Measurements from ENCODE around the gene RNF138. TPM values are rescaled to one million over a fixed set of nuclear protein-coding genes. Genes with fewer than 3 reads are reported as not detected.
"Not testable (repeated sequence)": the region's sequence is repeated elsewhere in the genome, so short reads cannot be mapped to it uniquely, and the experiment has no call there.

RNF138 gene
- polyA plus RNA-seq, 1 donor, result 33.7 TPM

DNA sequence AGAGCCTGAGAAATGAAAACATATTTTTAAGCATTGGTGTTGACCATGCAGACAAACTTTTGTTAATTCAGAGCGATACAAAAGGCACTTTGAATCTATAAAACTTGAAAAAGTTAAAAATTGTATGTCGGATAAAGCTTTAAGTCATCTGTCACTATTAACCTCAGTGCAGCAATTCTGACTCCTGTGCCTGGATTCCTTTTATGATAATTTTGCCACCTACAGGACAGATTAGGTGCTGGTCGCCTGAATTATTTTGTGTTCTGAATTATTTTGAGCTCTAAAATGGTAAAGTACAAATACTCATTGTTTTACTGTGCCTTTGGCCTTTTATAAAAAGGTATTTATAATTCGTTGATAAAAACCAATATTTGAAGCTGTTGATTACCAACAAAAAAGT is 19.4 kb upstream of the RNF138 start:
- 60% methylated on average over 1 of the region's 4 CpGs for WGBS (ENCODE audit: insufficient coverage, low lambda C conversion rate)
- H3K9me3 ChIP-seq (ENCODE audit: control insufficient read depth, low read depth, low read length), result no peaks in the 10 kb centered on the region
- no peak overlapping the region for H3K27ac ChIP-seq (ENCODE audit: low read length)
- no peak overlapping the region for H3K4me3 ChIP-seq (ENCODE audit: low read length)
- no peaks in the 10 kb centered on the region for H3K27me3 ChIP-seq (ENCODE audit: control insufficient read depth, insufficient read depth, low read length)
- DNase-seq, result no peak
- H3K36me3 ChIP-seq (ENCODE audit: control insufficient read depth, insufficient read depth, low read length), result peaks cover 2% of the 10 kb centered on the region
- peaks cover 9% of the 10 kb centered on the region for H3K4me1 ChIP-seq (ENCODE audit: control insufficient read depth, insufficient read depth, low read length)

DNA sequence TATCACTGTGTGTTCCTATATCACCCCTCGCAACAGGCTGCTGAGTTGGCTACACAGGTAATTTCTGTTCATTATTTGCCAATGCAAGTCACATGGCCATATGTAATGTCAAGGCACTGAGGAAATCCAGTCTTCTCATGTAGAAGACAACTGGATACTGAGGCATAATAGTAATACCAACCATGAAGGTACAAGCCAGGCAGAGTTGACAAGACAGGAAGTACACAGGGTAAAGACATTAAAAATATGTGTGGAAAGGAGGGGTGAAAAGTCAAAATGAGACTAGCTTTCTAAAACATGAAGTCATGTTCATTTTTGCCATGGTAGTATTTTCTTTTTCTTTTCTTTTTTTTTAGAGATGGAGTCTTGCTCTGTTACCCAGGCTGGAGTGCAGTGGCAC is 17.5 kb upstream of the RNF138 start:
- Histone ChIP-seq H3K4me3 (ENCODE audit: low read length) (no peak overlapping the region), H3K4me1 (ENCODE audit: control insufficient read depth, insufficient read depth, low read length) (no peaks in the 10 kb centered on the region), H3K27ac (ENCODE audit: low read length) (no peak overlapping the region), H3K9me3 (ENCODE audit: control insufficient read depth, low read depth, low read length) (no peaks in the 10 kb centered on the region), H3K27me3 (ENCODE audit: control insufficient read depth, insufficient read depth, low read length) (no peaks in the 10 kb centered on the region), H3K36me3 (ENCODE audit: control insufficient read depth, insufficient read depth, low read length) (peaks cover 2% of the 10 kb centered on the region)
- WGBS (ENCODE audit: insufficient coverage, low lambda C conversion rate), result no CpG with 5 or more reads among the region's 1 CpG
- no peak for DNase-seq

DNA sequence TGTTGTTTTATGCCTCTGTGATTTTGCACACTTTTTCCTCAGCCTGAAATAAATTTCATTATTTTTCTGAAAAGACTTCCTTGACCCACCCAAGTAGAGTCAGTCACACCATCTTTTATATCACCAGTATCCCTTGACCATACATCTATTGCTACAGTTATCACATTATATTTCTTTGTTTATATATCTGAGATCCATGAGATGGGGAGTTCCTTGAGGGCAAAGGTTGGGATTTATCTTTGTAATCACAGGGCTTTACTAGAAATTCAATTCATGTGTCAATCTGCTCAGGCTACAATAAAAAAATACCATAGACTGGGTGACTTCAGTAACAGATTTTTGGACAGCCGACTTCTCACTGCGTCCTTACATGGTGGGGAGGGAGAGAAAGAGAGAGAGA is 12.8 kb upstream of the RNF138 start:
- no CpG with 5 or more reads among the region's 2 CpGs for WGBS (ENCODE audit: insufficient coverage, low lambda C conversion rate)
- Histone ChIP-seq H3K27ac (ENCODE audit: low read length) (no peak overlapping the region), H3K4me1 (ENCODE audit: control insufficient read depth, insufficient read depth, low read length) (no peaks in the 10 kb centered on the region), H3K27me3 (ENCODE audit: control insufficient read depth, insufficient read depth, low read length) (no peaks in the 10 kb centered on the region), H3K4me3 (ENCODE audit: low read length) (no peak overlapping the region), H3K9me3 (ENCODE audit: control insufficient read depth, low read depth, low read length) (no peaks in the 10 kb centered on the region), H3K36me3 (ENCODE audit: control insufficient read depth, insufficient read depth, low read length) (peaks cover 2% of the 10 kb centered on the region)
- no peak for DNase-seq

DNA sequence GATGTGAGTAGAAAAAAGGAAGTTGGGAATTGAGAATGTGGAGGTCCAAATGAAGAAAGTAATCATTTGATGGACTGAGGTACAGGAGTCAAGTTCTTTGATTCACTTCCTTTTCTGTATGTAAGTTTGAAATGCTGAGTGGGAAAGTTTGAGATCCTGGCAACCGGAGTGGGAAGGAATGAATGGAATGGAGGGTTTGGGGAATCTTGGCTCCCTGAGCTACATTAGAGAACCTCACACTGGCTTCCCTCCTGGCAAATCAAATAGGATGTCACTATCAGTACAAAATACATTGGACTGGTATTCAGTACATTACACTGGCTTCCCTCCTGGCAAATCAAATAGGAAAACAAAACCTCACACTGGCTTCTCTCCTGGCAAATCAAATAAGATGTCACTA is 9.8 kb upstream of the RNF138 start:
- H3K4me1 ChIP-seq (ENCODE audit: control insufficient read depth, insufficient read depth, low read length), result no peaks in the 10 kb centered on the region
- no peak overlapping the region for H3K27ac ChIP-seq (ENCODE audit: low read length)
- no peaks in the 10 kb centered on the region for H3K36me3 ChIP-seq (ENCODE audit: control insufficient read depth, insufficient read depth, low read length)
- no peaks in the 10 kb centered on the region for H3K27me3 ChIP-seq (ENCODE audit: control insufficient read depth, insufficient read depth, low read length)
- no peak for DNase-seq
- H3K4me3 ChIP-seq (ENCODE audit: low read length), result no peak overlapping the region
- WGBS (ENCODE audit: insufficient coverage, low lambda C conversion rate), result no CpG with 5 or more reads among the region's 1 CpG
- no peaks in the 10 kb centered on the region for H3K9me3 ChIP-seq (ENCODE audit: control insufficient read depth, low read depth, low read length)

DNA sequence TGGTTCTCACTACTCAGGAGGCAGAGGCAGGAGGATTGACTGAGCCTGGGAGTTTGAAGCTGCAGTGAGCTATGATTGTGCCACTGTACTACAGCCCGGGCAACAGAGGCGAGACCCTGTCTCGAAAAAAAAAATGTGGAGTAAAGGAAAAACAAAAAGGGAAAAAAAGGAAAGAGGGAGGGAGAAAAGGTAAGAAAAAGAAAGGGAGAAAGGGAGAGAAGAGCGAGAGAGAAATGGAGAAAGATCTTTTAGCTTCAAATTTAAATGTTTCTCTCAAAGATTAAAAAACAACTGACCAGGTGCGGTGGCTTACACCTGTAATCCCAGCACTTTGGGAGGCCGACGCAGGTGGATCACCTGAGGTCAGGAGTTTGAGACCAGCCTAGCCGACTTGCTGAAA is 7.9 kb upstream of the RNF138 start:
- no peak for DNase-seq
- no peaks in the 10 kb centered on the region for H3K9me3 ChIP-seq (ENCODE audit: control insufficient read depth, low read depth, low read length)
- no peak overlapping the region for H3K4me3 ChIP-seq (ENCODE audit: low read length)
- H3K27me3 ChIP-seq (ENCODE audit: control insufficient read depth, insufficient read depth, low read length), result no peaks in the 10 kb centered on the region
- no peaks in the 10 kb centered on the region for H3K4me1 ChIP-seq (ENCODE audit: control insufficient read depth, insufficient read depth, low read length)
- no peaks in the 10 kb centered on the region for H3K36me3 ChIP-seq (ENCODE audit: control insufficient read depth, insufficient read depth, low read length)
- no peak overlapping the region for H3K27ac ChIP-seq (ENCODE audit: low read length)
- 100% methylated on average over 4 of the region's 8 CpGs for WGBS (ENCODE audit: insufficient coverage, low lambda C conversion rate)

DNA sequence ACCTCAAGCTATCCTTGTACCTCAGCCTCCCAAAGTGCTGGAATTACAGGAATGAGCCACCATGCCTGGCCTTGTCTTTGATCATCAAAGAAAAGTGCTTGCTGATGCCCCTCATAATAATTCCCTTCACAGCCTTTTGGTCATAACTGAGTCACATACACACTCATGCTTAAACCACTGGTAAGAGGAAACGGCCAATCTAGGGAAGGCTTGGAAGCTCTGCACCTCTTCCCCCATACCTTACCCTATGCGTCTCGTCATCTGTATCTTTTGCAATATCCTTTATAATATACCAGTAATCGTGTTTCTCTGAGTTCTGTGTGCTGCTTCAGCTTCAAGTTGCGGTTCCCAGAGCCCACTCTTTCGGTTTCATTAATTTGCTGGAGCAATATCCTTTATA is 4.8 kb upstream of the RNF138 start:
- peaks cover 2% of the 10 kb centered on the region for H3K9me3 ChIP-seq (ENCODE audit: control insufficient read depth, low read depth, low read length)
- no peaks in the 10 kb centered on the region for H3K36me3 ChIP-seq (ENCODE audit: control insufficient read depth, insufficient read depth, low read length)
- no peaks in the 10 kb centered on the region for H3K27me3 ChIP-seq (ENCODE audit: control insufficient read depth, insufficient read depth, low read length)
- no peak overlapping the region for H3K27ac ChIP-seq (ENCODE audit: low read length)
- H3K4me3 ChIP-seq (ENCODE audit: low read length), result no peak overlapping the region
- no peak for DNase-seq
- H3K4me1 ChIP-seq (ENCODE audit: control insufficient read depth, insufficient read depth, low read length), result peaks cover 4% of the 10 kb centered on the region
- 63% methylated on average over 3 of the region's 6 CpGs for WGBS (ENCODE audit: insufficient coverage, low lambda C conversion rate)

DNA sequence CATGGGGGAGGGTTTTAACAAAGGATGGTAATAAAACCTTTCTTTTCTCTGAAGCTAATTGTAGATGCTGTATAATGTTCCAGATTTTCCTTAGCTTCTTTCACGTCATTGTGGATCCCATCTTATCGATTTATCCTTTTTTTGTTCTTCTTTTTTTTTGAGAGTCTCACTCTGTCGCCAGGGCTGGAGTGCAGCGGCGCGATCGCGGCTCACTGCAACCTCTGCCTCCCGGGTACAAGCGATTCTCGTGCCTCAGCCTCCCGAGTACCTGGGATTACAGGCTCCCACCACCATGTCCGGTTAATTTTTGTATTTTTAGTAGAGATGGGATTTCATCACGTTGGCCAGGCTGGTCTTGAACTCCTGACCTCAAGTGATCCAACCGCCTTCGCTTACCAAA is 843 bp upstream of the RNF138 start:
- not testable (repeated sequence) for DNase-seq; H3K4me3 ChIP-seq (ENCODE audit: low read length)
- 90% methylated on average over 4 of the region's 16 CpGs for WGBS (ENCODE audit: insufficient coverage, low lambda C conversion rate)

DNA sequence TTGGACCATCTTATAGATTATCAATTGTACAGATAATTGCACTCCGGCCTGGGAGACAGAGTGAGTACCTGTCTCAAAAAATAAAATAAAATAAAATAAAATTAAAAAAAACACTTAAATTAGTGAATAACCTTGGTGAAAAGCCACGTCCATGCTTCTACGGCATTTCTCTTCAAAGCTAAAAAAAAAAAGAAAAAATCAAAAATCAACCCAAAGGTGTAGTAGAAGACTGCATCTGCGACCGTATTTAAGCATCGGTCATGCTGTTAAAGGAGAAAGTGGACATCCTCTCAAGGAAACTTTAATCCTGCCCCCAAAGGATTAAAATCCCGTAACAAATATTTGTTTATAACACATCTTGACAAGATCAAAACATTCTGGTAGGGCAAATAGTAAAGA is 350 bp upstream of the RNF138 start:
- H3K9me3 ChIP-seq (ENCODE audit: control insufficient read depth, low read depth, low read length), result peaks cover 8% of the 10 kb centered on the region
- WGBS (ENCODE audit: insufficient coverage, low lambda C conversion rate), result 84% methylated on average over 3 of the region's 7 CpGs
- H3K27me3 ChIP-seq (ENCODE audit: control insufficient read depth, insufficient read depth, low read length), result no peaks in the 10 kb centered on the region
- H3K4me1 ChIP-seq (ENCODE audit: control insufficient read depth, insufficient read depth, low read length), result peaks cover 10% of the 10 kb centered on the region
- peaks cover 7% of the 10 kb centered on the region for H3K36me3 ChIP-seq (ENCODE audit: control insufficient read depth, insufficient read depth, low read length)
- no peak for DNase-seq
- peak overlapping the region; percentile 89 for H3K4me3 ChIP-seq (ENCODE audit: low read length)
- peak overlapping the region; percentile 100 for H3K27ac ChIP-seq (ENCODE audit: low read length)

More for the DNA sequence above, 843 bp upstream of the RNF138 start:
- H3K27ac ChIP-seq (ENCODE audit: low read length); H3K4me1 ChIP-seq (ENCODE audit: control insufficient read depth, insufficient read depth, low read length); H3K9me3 ChIP-seq (ENCODE audit: control insufficient read depth, low read depth, low read length); H3K36me3 ChIP-seq (ENCODE audit: control insufficient read depth, insufficient read depth, low read length); H3K27me3 ChIP-seq (ENCODE audit: control insufficient read depth, insufficient read depth, low read length): not testable (repeated sequence)

DNA sequence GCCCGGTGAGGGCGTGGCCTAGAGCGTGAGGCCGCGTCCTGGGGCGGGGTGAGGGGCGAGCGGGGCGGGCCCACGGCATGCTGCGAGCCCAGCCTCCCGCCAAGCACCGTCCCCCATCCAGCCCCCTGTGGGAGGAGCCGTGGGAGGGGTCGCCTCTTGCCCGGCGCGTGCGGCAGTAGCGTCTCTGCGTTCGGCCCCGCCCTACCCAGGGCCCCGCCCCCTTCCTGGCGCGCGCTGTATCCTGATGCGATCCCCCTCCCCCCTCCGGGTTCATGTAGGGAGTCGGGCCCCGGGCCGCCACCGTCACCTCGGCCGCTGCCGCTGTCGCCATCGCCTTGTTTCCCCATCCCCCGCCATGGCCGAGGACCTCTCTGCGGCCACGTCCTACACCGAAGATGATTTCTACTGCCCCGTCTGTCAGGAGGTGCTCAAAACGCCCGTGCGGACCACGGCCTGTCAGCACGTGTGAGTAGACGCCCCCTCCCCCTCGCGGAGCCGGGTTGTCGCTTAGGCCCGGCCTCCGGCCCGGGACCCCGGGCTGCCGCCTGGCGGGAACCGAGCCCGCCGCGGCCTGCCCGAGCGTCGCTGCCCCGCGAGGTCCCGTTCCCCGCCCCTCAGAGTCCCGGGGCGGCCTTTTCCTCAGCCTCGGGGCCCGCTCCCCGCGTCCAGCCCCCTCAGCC is 888 bp downstream of the RNF138 start:
- Histone ChIP-seq H3K4me1 (ENCODE audit: control insufficient read depth, insufficient read depth, low read length) (peaks cover 10% of the 10 kb centered on the region), H3K36me3 (ENCODE audit: control insufficient read depth, insufficient read depth, low read length) (peaks cover 7% of the 10 kb centered on the region), H3K27ac (ENCODE audit: low read length) (peak overlapping the region; percentile 100), H3K27me3 (ENCODE audit: control insufficient read depth, insufficient read depth, low read length) (no peaks in the 10 kb centered on the region), H3K9me3 (ENCODE audit: control insufficient read depth, low read depth, low read length) (peaks cover 8% of the 10 kb centered on the region), H3K4me3 (ENCODE audit: low read length) (peak overlapping the region; percentile 89)
- peak; percentile 98 to 99 for DNase-seq
- WGBS (ENCODE audit: insufficient coverage, low lambda C conversion rate), result no CpG with 5 or more reads among the region's 77 CpGs

DNA sequence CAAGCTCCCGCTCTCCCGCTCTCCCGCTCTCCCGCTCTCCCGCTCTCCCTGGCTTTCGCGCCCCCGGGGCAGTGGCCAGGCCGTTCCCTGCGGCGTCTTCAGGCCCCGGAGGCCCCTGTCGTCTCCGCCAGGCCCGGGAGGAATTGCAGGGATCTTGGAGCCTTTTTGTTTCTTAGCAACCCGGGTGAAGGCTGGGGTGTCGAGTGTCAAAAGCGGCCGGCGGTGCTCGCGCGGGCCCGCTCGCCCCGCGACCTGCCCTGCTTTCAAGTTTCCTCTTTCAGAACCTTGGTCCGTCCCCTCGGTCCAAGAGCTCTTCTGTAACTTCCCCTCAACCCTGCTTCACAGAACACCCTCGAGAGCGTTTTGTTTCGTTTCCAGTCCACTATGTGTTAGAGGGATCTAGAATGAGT is 1.4 kb downstream of the RNF138 start:
- no CpG with 5 or more reads among the region's 32 CpGs for WGBS (ENCODE audit: insufficient coverage, low lambda C conversion rate)

DNA sequence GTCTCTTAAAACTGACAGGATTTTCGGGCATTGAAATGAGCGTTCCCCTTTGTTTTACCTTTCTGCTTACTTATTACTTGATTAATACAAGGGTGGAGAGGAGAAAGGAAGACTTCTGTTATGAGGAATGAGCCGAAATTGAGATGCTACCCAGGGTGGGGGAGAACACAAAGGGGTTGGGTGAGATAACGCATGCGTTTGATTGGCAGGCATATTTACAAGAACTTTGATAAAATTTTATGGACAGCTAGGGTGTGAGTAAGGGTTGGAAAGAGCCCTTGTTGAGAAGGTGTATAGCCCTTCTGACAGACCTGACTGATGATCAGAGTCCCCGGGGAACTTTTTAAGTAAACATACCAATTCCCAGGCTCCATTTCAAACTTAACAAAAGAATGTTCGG is 1.8 kb downstream of the RNF138 start:
- H3K36me3 ChIP-seq (ENCODE audit: control insufficient read depth, insufficient read depth, low read length), result peaks cover 9% of the 10 kb centered on the region
- H3K4me3 ChIP-seq (ENCODE audit: low read length), result peak overlapping the region; percentile 89
- H3K4me1 ChIP-seq (ENCODE audit: control insufficient read depth, insufficient read depth, low read length), result peaks cover 10% of the 10 kb centered on the region
- 4% methylated on average over 5 of the region's 7 CpGs for WGBS (ENCODE audit: insufficient coverage, low lambda C conversion rate)
- H3K9me3 ChIP-seq (ENCODE audit: control insufficient read depth, low read depth, low read length), result peaks cover 8% of the 10 kb centered on the region
- DNase-seq, result peak in 1 of 2 donors; percentile 69
- H3K27me3 ChIP-seq (ENCODE audit: control insufficient read depth, insufficient read depth, low read length), result no peaks in the 10 kb centered on the region
- H3K27ac ChIP-seq (ENCODE audit: low read length), result peak overlapping the region; percentile 96

More for the DNA sequence above, 1.4 kb downstream of the RNF138 start:
- Histone ChIP-seq H3K27me3 (ENCODE audit: control insufficient read depth, insufficient read depth, low read length) (no peaks in the 10 kb centered on the region), H3K36me3 (ENCODE audit: control insufficient read depth, insufficient read depth, low read length) (peaks cover 7% of the 10 kb centered on the region), H3K4me3 (ENCODE audit: low read length) (peak overlapping the region; percentile 89), H3K9me3 (ENCODE audit: control insufficient read depth, low read depth, low read length) (peaks cover 8% of the 10 kb centered on the region), H3K4me1 (ENCODE audit: control insufficient read depth, insufficient read depth, low read length) (peaks cover 10% of the 10 kb centered on the region), H3K27ac (ENCODE audit: low read length) (peak overlapping the region; percentile 96)
- peak; percentile 35 to 75 for DNase-seq
